HCT116 (cell line): ENCODE data around the gene CLSTN1. TPM values are rescaled to one million over a fixed set of nuclear protein-coding genes. Genes with fewer than 3 reads are reported as not detected.

Experiments used
- ATAC-seq: fragments of 200-7000 bp; cut with Tn5 transposase; 2 replicates; pipeline ENCODE4 v1.9.1; 2020; ENCODE audit warnings: mild to moderate bottlenecking, moderate library complexity
- BruUV-seq: library from RNA; stranded (reverse); fragments of 400-500 nt; replicated peaks from 2 replicates; lab custom pipeline; 2021; lab: Mats Ljungman, UMichigan
- CTCF ChIA-PET: fragments of 300-600 bp; sonication (Branson Sonifier 250); formaldehyde crosslinking; loops from one replicate; lab custom pipeline; 2021; ENCODE audit warnings: antibody characterized with exemption; lab: Charles Lee
- POLR2A ChIA-PET: fragments of 300-600, 350-600 bp; sonication (Branson Sonifier 250); formaldehyde crosslinking; loops from one replicate; lab custom pipeline; 2021; ENCODE audit warnings: antibody characterized with exemption; lab: Charles Lee
- RAD21 ChIA-PET, 2 experiments: fragments of 300-600 bp; sonication (Branson Sonifier 250); formaldehyde crosslinking; loops; one replicate each; lab custom pipeline; 2023; ENCODE audit warnings: low total read pairs in 2 of 2; ENCODE audit not compliant: uncharacterized antibody in 2 of 2, unreplicated experiment in 2 of 2, low non-redundant PET in 1 of 2; lab: Charles Lee
- DNase-seq: peaks from one replicate; pipeline ENCODE4 v3.0.0-alpha.2; 2010; ENCODE audit warnings: low read depth, low spot score
- H2AFZ ChIP-seq: fragments of 200-600 bp; shearing (Covaris generic), sonication (generic); 2 replicates; pipeline ENCODE4 v1.6.1; 2017; ENCODE audit warnings: low read depth, mixed run types, mixed read lengths, antibody characterized with exemption, low read length; ENCODE audit not compliant: poor library complexity, severe bottlenecking
- H3K27ac ChIP-seq: 2 replicates; pipeline ENCODE4 v1.5.1; 2012; ENCODE audit warnings: low read depth, low read length
- H3K27me3 ChIP-seq: fragments of 200-600 bp; sonication (generic); 2 replicates; pipeline ENCODE4 v1.6.1; 2016; ENCODE audit warnings: mixed run types, low read length, mixed read lengths; ENCODE audit not compliant: insufficient read depth
- H3K36me3 ChIP-seq, 2 experiments: fragments of 200-500 bp in 1 of 2; fragments of 200-600 bp in 1 of 2; sonication (Bioruptor generic) in 1 of 2; sonication (generic) in 1 of 2; 2 replicates each; pipeline versions ENCODE4 v1.5.1 to v1.6.1; 2014 to 2016; ENCODE audit warnings: low read length in 2 of 2, inconsistent platforms in 1 of 2, mixed read lengths in 1 of 2, mixed run types in 1 of 2; ENCODE audit not compliant: insufficient read depth in 2 of 2, control insufficient read depth in 1 of 2
- H3K4me1 ChIP-seq, 2 experiments: fragments of 200-600 bp in 1 of 2; sonication (generic) in 1 of 2; 2 replicates each; pipeline versions ENCODE4 v1.5.1 to v1.6.1; 2012 to 2017; ENCODE audit warnings: low read length in 2 of 2, inconsistent platforms in 1 of 2, mild to moderate bottlenecking in 1 of 2, mixed read lengths in 1 of 2, mixed run types in 1 of 2, moderate library complexity in 1 of 2; ENCODE audit not compliant: insufficient read depth in 2 of 2, control insufficient read depth in 1 of 2
- H3K4me2 ChIP-seq: fragments of 200-600 bp; sonication (generic); 2 replicates; pipeline ENCODE4 v1.6.1; 2017; ENCODE audit warnings: mixed run types, low read length, mixed read lengths
- H3K4me3 ChIP-seq, 2 experiments: fragments of 200-600 bp in 1 of 2; sonication (generic) in 1 of 2; replicated peaks in 1 of 2; 2 replicates each; pipeline ENCODE4 v1.5.1; 2011 to 2016; ENCODE audit warnings: low read length in 2 of 2, control low read depth in 1 of 2, low read depth in 1 of 2, mild to moderate bottlenecking in 1 of 2, mixed read lengths in 1 of 2, mixed run types in 1 of 2
- H3K79me2 ChIP-seq: fragments of 200-600 bp; sonication (generic); 2 replicates; pipeline ENCODE4 v1.6.1; 2017; ENCODE audit warnings: mild to moderate bottlenecking, mixed run types, low read length, moderate library complexity, mixed read lengths; ENCODE audit not compliant: insufficient read depth
- H3K9ac ChIP-seq: fragments of 200-600 bp; sonication (generic); 2 replicates; pipeline ENCODE4 v1.6.1; 2016; ENCODE audit warnings: low read length, mixed read lengths
- H3K9me2 ChIP-seq: fragments of 200-600 bp; sonication (generic), shearing (Covaris generic); 2 replicates; pipeline ENCODE4 v1.6.1; 2017; ENCODE audit warnings: mixed run types, mild to moderate bottlenecking, moderate library complexity; ENCODE audit not compliant: insufficient read depth
- H3K9me3 ChIP-seq, 2 experiments: fragments of 200-500 bp in 1 of 2; fragments of 200-600 bp in 1 of 2; sonication (Bioruptor generic) in 1 of 2; sonication (generic) in 1 of 2; 2 replicates each; pipeline ENCODE4 v1.6.1; 2014 to 2017; ENCODE audit warnings: low read length in 2 of 2, mixed read lengths in 2 of 2, inconsistent platforms in 1 of 2, low read depth in 1 of 2, mild to moderate bottlenecking in 1 of 2, mixed run types in 1 of 2, moderate library complexity in 1 of 2; ENCODE audit not compliant: control insufficient read depth in 1 of 2, insufficient read depth in 1 of 2
- H4K20me1 ChIP-seq: fragments of 200-600 bp; sonication (generic), shearing (Covaris generic); 2 replicates; pipeline ENCODE4 v1.6.1; 2017; ENCODE audit warnings: mixed run types, mild to moderate bottlenecking, moderate library complexity; ENCODE audit not compliant: insufficient read depth
- ATF3 ChIP-seq: IDR thresholded peaks from 2 replicates; pipeline ENCODE4 v1.6.1; 2012
- CBX3 ChIP-seq: IDR thresholded peaks from 2 replicates; pipeline ENCODE4 v1.6.1; 2012; ENCODE audit warnings: low read depth
- CEBPB ChIP-seq: IDR thresholded peaks from 2 replicates; pipeline ENCODE4 v1.6.1; 2012; ENCODE audit warnings: low read depth
- CTCF ChIP-seq, 3 experiments: fragments of 200-600 bp in 1 of 3; sonication (generic) in 1 of 3; IDR thresholded peaks in 2 of 3; conservative IDR thresholded peaks in 1 of 3; 2 replicates each; pipeline ENCODE4 v1.5.1; 2012 to 2017; ENCODE audit warnings: low read depth in 2 of 3, low read length in 2 of 3, antibody characterized with exemption in 1 of 3, borderline replicate concordance in 1 of 3, control low read depth in 1 of 3, mild to moderate bottlenecking in 1 of 3, mixed read lengths in 1 of 3, mixed run types in 1 of 3, moderate library complexity in 1 of 3; ENCODE audit not compliant: insufficient read depth in 1 of 3
- EGR1 ChIP-seq: IDR thresholded peaks from 2 replicates; pipeline ENCODE4 v1.6.1; 2012; ENCODE audit warnings: low read depth
- ELF1 ChIP-seq: IDR thresholded peaks from 2 replicates; pipeline ENCODE4 v1.6.1; 2012; ENCODE audit warnings: low read depth, borderline replicate concordance
- EZH2 ChIP-seq: fragments of 200-600 bp; sonication (generic); IDR thresholded peaks from 2 replicates; pipeline ENCODE4 v1.6.1; 2017; ENCODE audit warnings: antibody characterized with exemption, mixed run types
- EZH2phosphoT487 ChIP-seq: fragments of 200-600 bp; IDR thresholded peaks from 2 replicates; pipeline ENCODE4 v1.6.1; 2018; ENCODE audit warnings: antibody characterized with exemption, borderline replicate concordance
- JUND ChIP-seq: IDR thresholded peaks from 2 replicates; pipeline ENCODE4 v1.6.1; 2012
- MAX ChIP-seq: IDR thresholded peaks from 2 replicates; pipeline ENCODE4 v1.6.1; 2012
- POLR2A ChIP-seq: IDR thresholded peaks from 2 replicates; pipeline ENCODE4 v1.7.0; 2011; ENCODE audit warnings: borderline replicate concordance; ENCODE audit not compliant: insufficient read depth, insufficient read length; ENCODE audit errors: extremely low read depth
- POLR2AphosphoS5 ChIP-seq: IDR thresholded peaks from 2 replicates; pipeline ENCODE4 v1.6.1; 2011; ENCODE audit warnings: mild to moderate bottlenecking, low read depth, low read length, moderate library complexity
- RAD21 ChIP-seq: IDR thresholded peaks from 2 replicates; pipeline ENCODE4 v1.6.1; 2012; ENCODE audit warnings: low read depth, mild to moderate bottlenecking
- SIN3A ChIP-seq: IDR thresholded peaks from 2 replicates; pipeline ENCODE4 v1.6.1; 2012; ENCODE audit warnings: low read depth
- SP1 ChIP-seq: IDR thresholded peaks from 2 replicates; pipeline ENCODE4 v1.6.1; 2012; ENCODE audit warnings: low read depth
- SRF ChIP-seq: IDR thresholded peaks from 2 replicates; pipeline ENCODE4 v1.6.1; 2012; ENCODE audit warnings: low read depth
- TCF7L2 ChIP-seq: IDR thresholded peaks from 2 replicates; pipeline ENCODE4 v1.7.0; 2011; ENCODE audit warnings: borderline replicate concordance, inconsistent platforms; ENCODE audit not compliant: insufficient read depth, insufficient read length; ENCODE audit errors: extremely low read depth
- YY1 ChIP-seq: IDR thresholded peaks from 2 replicates; pipeline ENCODE4 v1.6.1; 2011; ENCODE audit warnings: low read length, low read depth, moderate library complexity, mild to moderate bottlenecking; ENCODE audit not compliant: insufficient replicate concordance; ENCODE audit errors: extremely low read depth
- ZBTB33 ChIP-seq: IDR thresholded peaks from 2 replicates; pipeline ENCODE4 v1.6.1; 2011; ENCODE audit warnings: mild to moderate bottlenecking, low read length, moderate library complexity; ENCODE audit not compliant: insufficient replicate concordance; ENCODE audit errors: extremely low read depth
- ZNF274 ChIP-seq: fragments of 200-500 bp; sonication (Bioruptor generic); IDR thresholded peaks from 2 replicates; pipeline ENCODE4 v1.6.1; 2014; ENCODE audit warnings: mild to moderate bottlenecking, low read depth, low read length, inconsistent platforms
- intact Hi-C: fragments of 100-400 bp; cut with micrococcal nuclease; formaldehyde crosslinking; loops from 2 replicates; pipeline ENCODE4 v1.10.0; 2022
- total RNA-seq: library from RNA; stranded (reverse); gene quantifications from one replicate; pipeline ENCODE4 v1.2.1, GENCODE V29; 2021; ENCODE audit not compliant: unreplicated experiment

The CLSTN1 gene
- total RNA-seq, 1 experiment from 2014 or later, result 113 TPM

GRCh38 chr1:9823693-9823942 is 147 bp downstream of the CLSTN1 start:
- H3K4me2 ChIP-seq, result peak overlapping the region; percentile 97
- RAD21 ChIA-PET, result no interaction called here
- H3K9me3 ChIP-seq, result no peaks in the 10 kb centered on the region
- CTCF ChIA-PET, result interaction anchor here (0.5 kb wide), 1 partner anchor 798 kb away, joined by 3 read pairs; no protein-coding TSS in a partner anchor
- peak overlapping the region; percentile 79 for H3K9ac ChIP-seq
- H3K9me2 ChIP-seq, result no peaks in the 10 kb centered on the region
- H3K36me3 ChIP-seq, result no peaks in the 10 kb centered on the region
- no peaks in the 10 kb centered on the region for H3K27me3 ChIP-seq
- TF ChIP-seq POLR2AphosphoS5 (peak; percentile 93), JUND (no peak), SIN3A (0 out of 2 replicates have a peak, but pooled peaks have one; percentile 32), EZH2phosphoT487 (no peak), CBX3 (no peak), RAD21 (no peak), ATF3 (no peak), CEBPB (no peak), EZH2 (no peak), SP1 (no peak), ZBTB33 (no peak), MAX (no peak), YY1 (no peak), SRF (no peak), ELF1 (no peak), ZNF274 (no peak), EGR1 (no peak), TCF7L2 (no peak), POLR2A (peak; percentile 58), CTCF (IDR thresholded peaks at IDR 0.05 in 2 of 3, conservative IDR thresholded peaks at IDR 0.05 in 1 of 3; ENCODE audit: borderline replicate concordance in 1 of 3, insufficient read depth in 1 of 3, low read depth in 2 of 3, low read length in 2 of 3) (no peak)
- peaks cover 46% of the 10 kb centered on the region for H3K79me2 ChIP-seq
- intact Hi-C loops, result loop anchor here (5.0 kb wide), 1 partner anchor 41 kb away; no protein-coding TSS in a partner anchor
- peak overlapping the region; percentile 86 for H3K27ac ChIP-seq
- DNase-seq, result no peak
- H3K4me1 ChIP-seq, result peaks cover 21 to 38% of the 10 kb centered on the region in 2 experiments
- BruUV-seq, result no TSS peak
- H2AFZ ChIP-seq, result no peak overlapping the region
- POLR2A ChIA-PET, result no interaction called here
- peak; percentile 30 for ATAC-seq
- H3K4me3 ChIP-seq, result peak overlapping the region; percentile 93 to 95
- peaks cover 9% of the 10 kb centered on the region; the same call in 1 of the 2 replicates for H4K20me1 ChIP-seq
